SK-N-DZ (cell line): Measurements from ENCODE around the gene FDXR.

Source experiments
- DNase-seq: peaks from one replicate; pipeline ENCODE4 v3.0.0-alpha.2; 2015; ENCODE audit warnings: low spot score

The FDXR gene

GRCh38 chr17:74858672-74859458 lies 13.9 kb downstream of the FDXR start:
- DNase-seq = no peak

- DNase-seq = no peak
These were observed 15.6 kb downstream of the FDXR start for GRCh38 chr17:74857191-74857590.

- no peak for DNase-seq
These were observed 16.7 kb downstream of the FDXR start for GRCh38 chr17:74856112-74856511.

DNA sequence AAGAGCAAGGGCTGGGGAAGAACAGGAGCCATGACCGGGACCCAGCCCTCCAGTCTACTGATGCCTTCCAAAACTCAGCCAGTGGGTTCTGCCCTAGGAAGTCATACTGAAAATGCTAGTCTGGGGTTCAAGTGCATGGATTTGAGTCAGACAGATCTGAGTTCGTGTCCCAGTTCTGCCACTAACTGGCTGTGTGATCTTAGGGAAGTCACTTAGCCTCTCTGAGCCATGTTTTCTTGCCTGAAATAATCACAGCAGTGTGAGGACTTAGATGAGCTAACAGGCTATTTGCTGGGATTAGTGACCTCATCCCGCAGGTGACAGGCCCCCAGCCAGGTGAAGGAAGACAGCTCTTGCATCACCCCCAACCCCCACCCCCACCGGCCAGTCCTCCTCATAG lies 17.5 kb downstream of the FDXR start:
- no peak for DNase-seq

DNA sequence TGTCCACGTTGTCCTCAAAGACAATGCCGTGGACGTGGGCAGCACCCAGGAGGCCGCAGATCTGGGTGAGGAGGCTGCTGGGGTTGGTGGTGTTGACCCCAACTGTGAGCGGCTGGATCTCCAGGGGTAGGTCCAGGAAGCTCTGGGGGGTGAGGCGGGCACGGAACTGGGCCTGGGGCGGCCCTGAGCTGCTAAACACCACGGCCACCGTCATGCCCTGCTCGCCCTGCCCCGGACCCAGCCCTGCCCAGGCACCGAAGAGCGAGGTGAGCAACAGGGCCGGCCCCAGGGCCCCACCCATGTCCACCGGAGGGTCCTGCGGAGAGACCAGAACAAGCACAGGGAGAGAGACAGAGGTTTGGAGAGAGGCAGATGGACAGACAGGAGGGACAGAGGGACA lies 18.0 kb downstream of the FDXR start:
- no peak for DNase-seq

- no peak for DNase-seq
These were observed 19.1 kb downstream of the FDXR start for GRCh38 chr17:74853669-74854068.

GRCh38 chr17:74853048-74853397 lies 19.8 kb downstream of the FDXR start:
- DNase-seq = no peak

GRCh38 chr17:74852237-74853047 lies 20.4 kb downstream of the FDXR start:
- peak; percentile 66 for DNase-seq

GRCh38 chr17:74851612-74852236 lies 21.1 kb downstream of the FDXR start:
- DNase-seq = no peak

DNA sequence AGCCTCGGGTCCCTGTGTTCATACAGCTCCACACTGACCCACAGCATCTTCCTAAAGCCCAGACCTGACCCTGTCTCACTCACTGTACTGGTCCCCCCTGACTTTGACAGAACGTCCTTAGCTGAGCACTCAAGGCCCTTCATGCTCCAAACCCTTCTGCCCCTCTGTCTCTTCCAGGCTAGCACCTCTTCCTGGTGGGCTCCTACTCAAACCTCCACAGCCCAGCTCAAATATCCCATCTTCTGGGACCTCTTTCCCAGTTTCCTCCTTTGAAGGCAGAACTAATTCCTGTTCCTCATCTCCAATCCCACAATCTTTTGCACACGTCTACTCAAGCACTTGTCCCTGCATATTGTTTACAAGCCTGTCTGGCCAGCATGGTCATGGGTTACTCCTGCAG lies 21.9 kb downstream of the FDXR start:
- no peak for DNase-seq

- DNase-seq = no peak
These were observed 22.5 kb downstream of the FDXR start for GRCh38 chr17:74850310-74850709.

GRCh38 chr17:74848656-74849399 lies 24.0 kb downstream of the FDXR start:
- DNase-seq = no peak

- no peak for DNase-seq
These were observed 26.2 kb downstream of the FDXR start for GRCh38 chr17:74846621-74847020.

DNA sequence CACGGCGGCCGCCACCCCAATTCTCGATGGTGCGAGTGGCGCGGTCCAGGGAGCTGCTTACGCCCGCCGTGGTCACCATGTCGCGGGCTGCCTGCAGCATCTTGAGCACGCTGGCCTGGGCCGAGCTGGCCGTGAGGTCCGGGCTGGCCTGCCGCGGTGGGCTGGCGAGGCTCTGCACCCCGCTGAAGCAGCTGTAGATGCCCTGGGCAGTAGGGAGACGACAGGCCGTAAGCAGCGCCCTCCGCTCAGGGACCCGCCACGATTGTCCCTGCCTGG lies 29.5 kb downstream of the FDXR start:
- no peak for DNase-seq

DNA sequence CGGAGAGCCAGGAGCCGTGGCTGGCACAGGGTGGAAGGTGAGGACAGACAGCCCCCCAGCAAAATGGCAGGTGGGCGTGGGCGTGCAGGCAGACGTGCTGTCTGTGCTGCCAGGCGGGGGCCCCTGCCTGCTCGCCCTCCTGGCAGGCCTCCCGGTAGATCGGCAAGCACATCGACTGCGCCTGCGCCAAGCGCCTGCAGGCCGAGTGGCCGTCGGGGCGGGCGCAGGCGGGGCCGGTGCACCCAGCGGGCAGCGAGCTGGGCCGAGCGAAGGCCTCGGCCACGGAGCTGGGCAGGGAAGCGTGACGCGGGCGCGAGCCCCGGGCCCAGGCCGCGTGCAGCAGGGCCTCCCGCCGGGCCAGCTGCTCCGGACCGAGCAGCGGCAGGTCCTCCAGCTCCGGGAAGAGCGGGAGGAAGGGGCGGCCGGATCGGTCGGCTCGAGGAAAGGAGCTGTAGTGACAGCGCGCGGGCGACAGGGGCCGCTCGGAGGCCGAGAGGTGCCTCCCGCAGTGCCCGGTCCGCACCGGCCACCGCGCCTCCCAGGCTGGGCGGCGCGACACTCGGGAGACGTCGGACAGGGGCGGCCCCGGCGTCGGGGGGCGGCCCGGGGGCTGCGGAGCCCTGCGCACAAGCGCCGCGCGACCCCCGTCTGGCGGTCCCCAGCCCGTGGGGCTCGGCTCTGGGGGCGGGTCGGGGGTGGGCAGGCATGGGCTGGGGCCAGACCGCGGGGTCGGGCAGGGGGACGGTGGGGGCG lies 30.0 kb downstream of the FDXR start:
- DNase-seq = peak; percentile 77

DNA sequence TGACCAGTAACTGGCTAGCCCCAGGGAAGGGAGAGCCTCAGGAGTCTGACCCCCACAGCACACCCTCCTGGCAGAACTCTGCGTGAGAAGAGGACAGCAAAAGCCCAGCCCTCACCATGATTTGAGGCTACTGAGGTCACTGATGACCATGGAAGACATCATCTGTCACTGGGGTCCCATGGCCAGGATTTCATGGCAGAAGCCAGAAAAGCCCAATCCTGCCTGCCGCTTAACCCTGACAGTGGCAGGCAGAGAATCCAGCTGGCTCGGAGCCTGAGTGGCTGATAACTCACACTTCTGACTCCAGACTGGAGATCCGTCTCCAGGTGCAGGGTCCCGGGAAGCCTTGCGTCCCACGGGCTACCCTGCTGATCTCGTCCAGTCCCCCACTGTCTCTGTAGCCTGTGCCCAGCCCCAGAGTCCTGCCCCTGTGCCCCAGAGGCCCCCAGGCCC lies 30.6 kb downstream of the FDXR start:
- DNase-seq = no peak

- DNase-seq = peak; percentile 64
These were observed 31.7 kb downstream of the FDXR start for GRCh38 chr17:74840989-74841666.

DNA sequence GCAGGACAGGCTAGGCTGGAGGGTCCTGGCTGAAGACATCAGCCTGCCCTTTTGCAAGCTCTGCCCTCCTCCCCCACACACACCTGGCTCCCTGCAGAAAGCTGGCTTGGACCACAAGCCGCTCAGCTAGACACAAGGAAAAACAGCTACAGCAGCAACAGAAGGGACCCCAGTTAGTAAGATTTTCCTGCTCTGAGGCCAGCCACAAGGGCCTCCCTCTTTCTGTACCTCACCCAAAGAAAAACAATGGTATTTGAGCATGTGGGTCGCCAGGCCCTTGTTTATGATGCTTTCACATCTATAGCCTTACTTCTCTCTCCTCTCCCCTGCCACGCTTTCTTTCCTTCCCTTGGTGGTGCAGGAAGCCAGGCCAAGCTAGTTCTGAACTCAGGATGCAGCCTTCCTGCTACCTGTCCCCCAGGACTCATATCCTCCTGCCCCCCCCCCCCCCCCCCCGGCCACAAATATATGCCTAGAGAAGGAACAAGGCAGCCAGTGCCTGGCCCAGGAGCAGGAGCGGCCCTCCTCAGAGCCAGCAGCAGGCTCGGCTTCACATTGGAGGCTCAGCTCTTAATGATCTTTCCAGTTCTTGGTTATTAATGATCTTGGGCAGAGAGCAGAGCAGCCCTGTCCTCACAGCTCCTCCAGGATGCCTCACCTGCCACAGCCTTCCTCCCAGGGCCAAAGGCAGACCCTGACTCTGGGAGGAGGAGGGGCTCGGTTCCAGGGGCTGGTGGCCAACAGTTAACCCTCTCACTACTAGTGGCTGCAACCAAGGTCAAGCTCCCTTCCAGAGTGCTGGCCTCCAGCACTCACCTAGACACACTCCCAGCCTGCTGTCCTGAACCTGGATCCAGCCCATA lies 32.6 kb downstream of the FDXR start:
- peak; percentile 60 for DNase-seq

- DNase-seq = peak; percentile 73
These were observed 34.5 kb downstream of the FDXR start for GRCh38 chr17:74838274-74838673.
